Suppressor macrophage (primary cell): ENCODE results near the gene COL28A1.
"Not testable (repeated sequence)": the region's sequence is repeated elsewhere in the genome, so short reads cannot be mapped to it uniquely, and the experiment has no call there.

Experiments
- DNase-seq, 4 experiments: peaks; one replicate each; pipeline ENCODE4 v3.0.0-alpha.2; 2020 to 2022

Gene COL28A1

GRCh38 chr7:7561591-7561990 lies 25.9 kb upstream of the COL28A1 start:
- not testable (repeated sequence) for DNase-seq

GRCh38 chr7:7557252-7557651 lies 21.6 kb upstream of the COL28A1 start:
- no peak for DNase-seq

- no peak for DNase-seq
Observed at GRCh38 chr7:7556852-7557251, 21.2 kb upstream of the COL28A1 start.

- no peak for DNase-seq
Observed at GRCh38 chr7:7554649-7555575, 19.2 kb upstream of the COL28A1 start.

GRCh38 chr7:7554021-7554432 lies 18.4 kb upstream of the COL28A1 start:
- DNase-seq, result no peak

- DNase-seq, result no peak
Observed at GRCh38 chr7:7553386-7553785, 17.7 kb upstream of the COL28A1 start.

- no peak for DNase-seq
Observed at GRCh38 chr7:7552199-7552598, 16.5 kb upstream of the COL28A1 start.

GRCh38 chr7:7550663-7551062 lies 15.0 kb upstream of the COL28A1 start:
- DNase-seq, result no peak

GRCh38 chr7:7548407-7548806 lies 12.7 kb upstream of the COL28A1 start:
- DNase-seq, result no peak

GRCh38 chr7:7542251-7542835 lies 6.7 kb upstream of the COL28A1 start:
- no peak for DNase-seq

- DNase-seq, result no peak
Observed at GRCh38 chr7:7539711-7540110, 4.0 kb upstream of the COL28A1 start.

GRCh38 chr7:7539152-7539551 lies 3.5 kb upstream of the COL28A1 start:
- DNase-seq, result no peak

- no peak for DNase-seq
Observed at GRCh38 chr7:7537711-7538110, 2.0 kb upstream of the COL28A1 start.

- DNase-seq, result no peak
Observed at GRCh38 chr7:7536396-7537019, 835 bp upstream of the COL28A1 start.

GRCh38 chr7:7533831-7534430 lies 1.7 kb downstream of the COL28A1 start:
- DNase-seq, result no peak

- DNase-seq, result no peak
Observed at GRCh38 chr7:7529328-7529727, 6.3 kb downstream of the COL28A1 start.

- DNase-seq, result no peak
Observed at GRCh38 chr7:7527047-7527446, 8.6 kb downstream of the COL28A1 start.

- no peak for DNase-seq
Observed at GRCh38 chr7:7526006-7526405, 9.7 kb downstream of the COL28A1 start.

- DNase-seq, result no peak
Observed at GRCh38 chr7:7524121-7524520, 11.6 kb downstream of the COL28A1 start.

GRCh38 chr7:7522421-7522820 lies 13.3 kb downstream of the COL28A1 start:
- DNase-seq, result no peak

GRCh38 chr7:7521259-7521658 lies 14.4 kb downstream of the COL28A1 start:
- peak in 1 of 4 experiments; percentile 4 for DNase-seq

- DNase-seq, result no peak
Observed at GRCh38 chr7:7519528-7519927, 16.1 kb downstream of the COL28A1 start.

- peak; percentile 24 to 62 (median 44) for DNase-seq
Observed at GRCh38 chr7:7519056-7519455, 16.6 kb downstream of the COL28A1 start.
